Ramos (cell line): ENCODE measurements around the gene BST1.
"Not testable (repeated sequence)": the region's sequence is repeated elsewhere in the genome, so short reads cannot be mapped to it uniquely, and the experiment has no call there.

Experiments
- in situ Hi-C: fragments of 300-500 bp; cut with MboI; formaldehyde crosslinking; loops from one replicate; pipeline ENCODE4 v1.14.3; 2022; ENCODE audit warnings: low sequenced_read_pairs; ENCODE audit not compliant: unreplicated experiment

BST1 gene

DNA sequence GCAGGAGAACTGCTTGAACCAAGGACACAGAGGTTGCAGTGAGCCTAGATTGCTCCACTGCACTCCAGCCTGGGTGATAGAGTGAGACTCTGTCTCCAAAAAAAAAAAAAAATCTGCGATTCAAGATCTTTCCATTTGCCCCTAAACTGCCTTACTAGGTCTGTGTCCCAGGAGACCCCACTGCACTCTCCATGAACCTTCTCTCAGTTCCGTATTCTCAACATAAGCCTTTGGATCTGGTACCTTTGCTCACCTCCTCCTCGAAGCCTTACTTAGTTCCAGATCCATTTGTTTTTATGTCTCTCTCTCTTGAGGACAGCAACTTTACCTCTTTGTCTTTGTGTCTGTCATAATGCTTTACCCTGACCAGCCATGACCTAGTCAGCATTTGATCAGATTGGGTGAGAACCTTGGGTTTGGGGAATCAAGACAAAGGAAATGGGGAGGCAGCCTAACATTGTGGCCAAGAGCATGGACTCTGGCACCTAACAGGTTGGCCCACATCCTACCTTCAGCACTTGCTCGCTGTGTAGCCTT lies 33.7 kb downstream of the BST1 start:
- in situ Hi-C loops, result loop anchor here (10.0 kb wide), 1 partner anchor 218 kb away; no protein-coding TSS in a partner anchor

DNA sequence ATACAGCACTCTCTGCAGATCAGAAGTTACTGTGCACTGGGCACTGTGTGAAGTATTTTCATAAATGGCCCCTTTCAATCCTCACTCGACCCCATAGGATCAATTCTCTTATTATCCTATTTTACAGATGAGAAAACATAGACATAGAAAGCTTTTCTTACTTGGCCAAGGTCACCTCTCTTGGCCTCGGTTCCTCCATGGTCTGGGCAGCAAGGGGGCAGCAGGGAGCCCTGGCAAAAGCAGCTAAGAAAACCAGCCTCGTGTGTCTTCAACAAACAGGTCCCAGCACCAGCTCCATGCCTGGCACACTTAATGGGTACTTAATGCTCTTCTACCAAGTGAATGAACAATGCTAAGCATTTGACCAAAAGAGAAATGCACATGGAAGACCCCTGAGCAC lies 34.4 kb downstream of the BST1 start:
- in situ Hi-C loops, result loop anchor here (10.0 kb wide), 1 partner anchor 218 kb away; no protein-coding TSS in a partner anchor

DNA sequence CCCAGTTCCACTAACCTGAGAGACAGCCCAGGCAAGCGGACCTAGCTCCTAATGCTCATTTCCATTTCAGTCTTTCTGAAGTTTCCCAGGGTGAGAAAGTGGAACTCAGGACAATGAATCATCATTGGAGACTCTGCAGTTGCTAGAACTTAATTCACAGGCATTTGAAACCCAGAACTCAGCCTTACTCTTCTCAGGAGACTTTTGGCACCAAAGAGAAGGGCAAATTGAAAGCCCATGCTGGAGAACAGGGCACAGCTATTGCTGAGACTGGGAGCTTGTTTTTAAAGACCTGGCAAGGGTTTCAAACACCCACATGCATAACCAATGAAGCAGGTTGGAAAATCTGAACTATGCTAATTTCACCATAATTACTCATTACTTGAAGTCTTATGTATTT lies 36.0 kb downstream of the BST1 start:
- in situ Hi-C loops, result loop anchor here (10.0 kb wide), 1 partner anchor 216 kb away; no protein-coding TSS in a partner anchor

DNA sequence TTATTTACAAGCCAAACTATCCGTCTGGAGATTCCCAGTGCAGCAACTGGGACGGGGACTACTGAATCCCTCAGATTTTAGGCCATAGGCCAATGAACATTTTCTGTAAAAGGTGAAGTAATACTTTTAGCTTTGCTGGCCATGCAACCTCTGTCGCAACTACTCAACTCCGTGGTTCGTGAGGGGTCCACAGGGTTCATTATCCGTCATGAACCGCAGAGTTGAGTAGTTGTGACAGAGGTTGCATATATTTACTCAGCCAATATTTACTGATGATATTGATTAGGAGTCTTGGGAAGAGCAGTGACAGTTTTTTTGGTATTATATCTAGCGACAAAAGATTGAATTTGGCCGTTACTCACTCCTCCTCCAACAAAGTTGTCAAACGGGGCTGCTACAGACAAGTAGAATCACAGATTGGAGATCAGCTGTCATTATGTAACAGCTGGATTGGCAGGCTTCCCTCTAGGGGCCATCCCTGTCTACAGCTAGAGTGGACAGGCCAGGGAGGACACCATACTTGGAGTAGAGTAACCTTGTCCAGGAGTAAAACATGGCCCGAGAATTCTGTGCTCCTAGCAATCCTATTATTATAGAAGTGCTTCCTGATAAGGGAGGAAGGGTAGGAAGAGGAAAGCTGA lies 38.0 kb downstream of the BST1 start:
- in situ Hi-C loops, result no loop called here

DNA sequence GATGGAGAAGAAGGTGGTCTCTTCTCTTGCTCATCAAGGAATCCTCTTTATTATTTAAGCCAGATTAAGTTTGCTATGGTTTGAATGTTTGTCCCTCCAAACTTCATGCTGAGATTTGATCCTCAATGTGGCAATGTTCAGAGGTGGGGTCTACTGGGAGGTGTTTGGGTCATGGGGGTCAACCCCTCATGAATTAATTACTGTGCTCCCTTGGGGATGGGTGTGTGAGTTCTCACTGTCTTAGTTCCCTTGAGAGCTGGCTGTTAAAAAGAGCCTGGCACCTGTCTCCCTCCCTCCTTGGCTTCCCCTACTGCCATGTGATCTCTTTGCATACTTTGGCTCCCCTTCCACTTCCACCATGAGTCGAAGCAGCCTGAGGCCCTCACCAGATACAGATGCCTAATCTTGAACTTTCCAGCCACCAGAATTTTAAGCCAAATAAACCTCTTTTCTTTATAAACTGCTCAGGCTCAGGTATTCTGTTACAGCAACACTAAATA lies 39.3 kb downstream of the BST1 start:
- in situ Hi-C loops, result no loop called here

DNA sequence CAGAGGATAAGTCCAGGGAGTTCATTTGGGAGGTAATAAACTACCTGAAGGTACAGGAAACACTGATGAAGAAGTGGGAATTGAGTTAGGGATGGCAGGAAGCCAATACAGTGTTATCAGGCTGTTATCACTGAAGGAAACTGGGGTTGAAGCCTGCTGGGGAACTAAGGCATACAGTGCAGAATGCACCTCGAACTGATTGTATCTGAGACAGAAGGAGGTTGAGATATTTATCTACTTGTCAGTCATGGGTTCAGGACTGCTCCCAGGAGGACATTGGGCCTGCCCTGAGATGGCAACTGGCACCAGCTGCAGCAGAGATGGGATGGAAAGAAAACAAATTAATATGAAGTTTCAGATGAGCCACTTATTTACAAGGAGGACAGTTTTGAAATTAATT lies 39.8 kb downstream of the BST1 start:
- in situ Hi-C loops, result no loop called here

DNA sequence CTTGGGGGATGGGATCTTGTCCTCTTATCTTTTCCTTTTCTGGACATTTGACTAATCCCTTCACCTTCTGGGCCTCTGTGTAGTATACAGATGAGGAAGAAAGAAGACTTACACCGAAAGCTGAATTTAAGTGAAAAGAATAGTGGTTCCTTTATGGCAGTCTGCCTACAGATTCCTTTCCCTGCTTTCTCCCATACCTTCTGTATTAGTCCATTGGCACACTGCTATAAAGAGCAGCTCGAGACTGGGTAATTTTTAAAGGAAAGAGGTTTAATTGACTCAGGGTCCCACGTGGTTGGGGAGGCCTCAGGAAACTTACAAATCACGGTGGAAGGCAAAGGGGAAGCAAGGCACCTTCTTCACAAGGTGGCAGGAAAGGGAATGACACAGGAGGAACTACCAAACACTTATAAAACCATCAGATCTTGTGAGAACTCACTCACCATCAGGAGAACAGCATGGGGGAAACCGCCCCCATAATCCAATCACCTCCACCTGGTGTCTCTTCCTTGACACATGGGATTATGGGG lies 41.2 kb downstream of the BST1 start:
- in situ Hi-C loops, result no loop called here

DNA sequence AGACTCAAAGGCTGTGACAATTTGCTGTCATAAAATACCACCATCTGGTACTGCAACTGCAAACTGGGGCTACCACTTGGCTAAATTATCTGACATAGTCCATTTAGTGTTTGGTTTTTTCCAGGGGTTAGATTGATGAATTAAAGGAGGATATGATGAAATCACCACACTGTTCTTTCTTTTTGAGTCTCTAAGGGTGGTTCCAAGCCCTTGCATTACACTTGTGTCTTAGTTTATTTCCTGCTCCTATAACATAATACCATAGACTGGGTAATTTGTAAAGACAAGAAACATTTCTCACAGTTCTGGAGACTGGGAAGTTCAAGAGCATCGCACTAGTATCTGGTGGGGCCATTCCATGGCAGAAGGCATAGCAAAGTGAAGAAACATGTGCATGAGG lies 43.2 kb downstream of the BST1 start:
- in situ Hi-C loops, result no loop called here

DNA sequence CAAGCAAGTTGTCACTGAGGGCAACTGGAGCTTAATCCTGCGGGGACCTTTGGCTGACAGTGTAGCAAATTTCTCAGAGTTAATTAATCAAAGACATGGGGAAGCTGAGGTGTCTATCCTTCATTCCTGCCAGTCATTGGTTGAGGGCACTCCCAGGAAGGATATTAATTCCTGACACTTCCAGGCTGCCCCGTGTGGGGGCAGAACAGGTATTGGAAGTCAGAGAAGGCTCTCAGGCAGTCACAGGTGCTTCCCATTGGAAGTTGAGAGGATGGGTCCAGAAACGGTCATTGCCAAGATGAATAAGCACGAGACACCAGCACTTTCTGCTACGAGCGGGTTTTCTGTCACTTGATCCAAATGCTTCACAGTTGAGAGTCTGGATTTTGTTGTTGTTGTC lies 46.1 kb downstream of the BST1 start:
- in situ Hi-C loops, result no loop called here

DNA sequence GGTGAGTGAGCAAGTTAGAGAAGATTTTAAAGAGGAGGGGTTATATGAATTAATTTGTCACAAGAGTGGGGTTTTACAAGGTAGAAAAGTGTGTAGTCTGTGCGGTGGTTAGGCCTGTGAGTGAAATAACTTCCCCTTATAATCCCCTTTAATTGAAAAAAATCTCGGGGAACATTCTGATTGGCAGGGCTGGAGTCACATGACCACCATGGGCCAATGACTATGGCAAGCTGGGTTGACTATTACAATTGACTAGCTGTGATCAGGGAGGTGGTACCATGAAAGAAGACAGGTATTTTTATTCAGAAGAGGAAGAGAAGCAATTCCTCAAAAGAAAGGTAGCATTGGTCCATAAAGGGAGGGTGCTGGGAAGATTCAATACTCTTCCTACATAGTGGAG lies 48.3 kb downstream of the BST1 start:
- in situ Hi-C loops, result no loop called here

DNA sequence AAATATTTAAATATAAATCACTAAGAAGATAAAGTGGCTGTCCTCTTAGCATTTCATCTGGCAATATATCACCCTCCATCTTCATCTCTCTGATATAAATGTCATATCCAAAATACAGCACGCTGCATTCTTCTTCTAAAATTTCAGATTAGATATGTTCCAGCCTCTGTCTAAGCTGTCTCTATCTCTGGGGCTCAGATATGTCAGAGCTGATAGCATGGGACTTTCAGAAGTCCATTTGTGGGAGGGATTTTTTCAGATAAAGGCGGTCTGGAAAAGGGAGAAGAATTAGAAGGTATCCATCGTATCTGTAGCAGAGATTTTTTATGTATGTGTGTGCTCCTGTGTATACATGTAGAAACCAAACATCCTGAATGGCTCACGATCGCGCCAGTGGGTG lies 50.2 kb downstream of the BST1 start:
- in situ Hi-C loops, result no loop called here

DNA sequence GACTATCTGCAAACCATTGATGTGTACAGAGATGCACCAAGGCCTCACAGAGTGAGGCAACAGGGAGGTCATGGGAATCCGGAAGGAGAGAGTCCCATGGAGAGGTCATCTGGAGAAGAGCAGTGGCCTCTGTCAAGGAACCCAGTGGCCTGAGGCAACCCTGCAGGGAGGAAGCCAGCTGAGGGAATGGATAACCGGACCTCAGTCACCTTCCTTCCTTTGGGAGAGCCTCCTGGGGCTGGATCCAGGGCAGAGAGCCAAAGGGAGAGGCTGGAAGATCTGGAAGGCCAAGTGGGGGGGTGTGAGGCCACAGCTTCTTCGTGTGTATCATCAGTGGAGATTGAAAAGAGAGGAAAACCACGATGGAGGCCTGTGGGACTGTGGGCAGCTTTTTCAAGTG lies 50.9 kb downstream of the BST1 start:
- in situ Hi-C loops, result no loop called here

DNA sequence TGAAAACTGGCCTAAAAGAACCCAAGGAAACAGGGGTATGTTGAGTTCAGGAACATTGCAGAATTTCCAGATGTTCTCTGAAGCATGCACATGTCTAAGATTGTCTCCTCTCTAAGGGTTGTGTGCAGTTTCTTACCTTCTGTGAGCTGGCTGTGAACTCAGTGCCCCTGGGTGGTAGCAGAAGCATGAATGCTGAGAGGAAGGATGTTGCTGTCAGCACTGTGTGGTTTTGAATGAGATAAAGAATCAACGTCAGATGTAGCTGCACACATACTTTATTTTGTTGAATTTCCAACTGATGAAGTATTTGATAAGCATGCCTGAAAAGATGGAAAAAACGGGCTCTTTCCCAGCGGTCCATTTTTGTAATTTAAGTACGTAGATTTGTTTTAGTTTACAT lies 51.5 kb downstream of the BST1 start:
- in situ Hi-C loops, result no loop called here

DNA sequence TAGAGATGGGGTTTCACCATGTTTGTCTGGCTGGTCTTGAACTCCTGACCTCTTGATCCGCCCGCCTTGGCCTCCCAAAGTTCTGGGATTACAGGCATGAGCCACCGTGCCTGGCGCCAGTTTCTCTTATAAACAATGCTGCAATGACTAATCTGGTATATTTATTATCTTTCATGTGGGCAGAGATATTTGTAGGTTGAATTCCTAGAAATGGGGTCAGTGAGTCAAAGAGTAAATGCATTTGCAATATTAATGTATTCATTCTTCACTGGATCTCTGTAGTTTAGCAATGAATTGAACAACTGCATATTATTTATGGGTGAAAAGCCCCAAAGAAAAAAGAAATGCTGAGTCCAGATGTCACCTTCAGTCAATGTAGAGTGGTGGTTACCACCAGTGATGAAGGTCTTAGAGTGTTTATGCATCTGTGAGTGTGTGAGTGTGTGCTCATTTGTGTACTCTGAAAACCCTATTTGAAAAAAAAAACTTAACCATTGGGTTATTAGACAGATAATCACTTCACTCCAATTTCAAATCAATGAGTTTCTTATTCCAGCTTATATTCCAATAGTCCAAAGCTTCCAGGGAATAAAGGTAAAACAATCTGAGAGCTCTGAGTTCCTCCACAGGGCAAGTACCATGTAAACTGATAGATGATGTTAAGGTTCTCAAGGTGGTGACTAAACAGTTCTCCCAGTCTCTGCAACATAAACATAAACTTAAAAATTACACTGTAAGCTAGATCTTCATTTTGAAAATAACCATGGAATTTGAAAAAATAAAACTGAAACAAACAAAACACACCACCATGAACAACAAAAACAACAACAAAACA lies 52.7 kb downstream of the BST1 start:
- in situ Hi-C loops, result no loop called here

DNA sequence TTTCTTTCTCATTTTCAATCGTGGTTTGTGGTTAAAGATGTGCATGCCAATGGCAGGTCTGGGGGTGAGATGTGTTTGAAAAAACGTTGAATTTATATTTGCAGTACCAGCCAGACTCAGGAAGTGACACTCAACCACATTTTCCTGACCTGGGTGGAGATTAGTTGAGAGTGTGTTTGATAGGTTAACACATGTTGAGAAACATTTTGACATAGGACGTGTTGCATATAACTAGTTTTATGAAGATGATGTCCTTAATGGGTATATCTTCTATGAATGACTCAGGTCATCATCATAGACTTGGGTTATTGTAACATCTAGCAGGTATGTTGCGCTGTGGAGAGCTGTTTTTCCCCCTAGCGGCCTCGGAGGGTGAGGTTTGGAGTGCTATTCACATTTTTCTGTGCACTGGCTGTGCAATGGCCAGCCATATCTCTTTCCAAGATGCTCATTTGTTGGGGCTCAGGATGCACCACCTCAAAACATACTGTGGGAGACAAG lies 53.5 kb downstream of the BST1 start:
- in situ Hi-C loops, result no loop called here

DNA sequence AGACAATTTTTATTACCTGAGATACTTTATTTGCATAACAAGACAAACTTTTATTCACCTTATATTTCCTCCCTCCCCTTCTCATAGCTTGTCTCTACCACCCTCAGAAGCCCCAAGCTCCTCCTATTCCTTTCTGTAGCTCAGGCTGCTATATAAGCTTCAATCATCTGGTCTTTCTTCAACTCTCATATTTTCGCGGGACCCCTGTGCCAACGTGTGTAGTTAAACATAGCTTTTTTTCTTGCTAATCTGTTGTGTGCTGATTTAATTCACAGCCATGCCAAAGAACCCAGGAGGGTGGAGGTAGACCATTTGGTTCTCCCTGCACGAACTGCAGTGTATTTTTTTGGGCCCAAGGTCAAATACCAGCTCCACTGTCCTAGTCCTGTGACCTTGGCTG lies 54.2 kb downstream of the BST1 start:
- in situ Hi-C loops, result no loop called here

DNA sequence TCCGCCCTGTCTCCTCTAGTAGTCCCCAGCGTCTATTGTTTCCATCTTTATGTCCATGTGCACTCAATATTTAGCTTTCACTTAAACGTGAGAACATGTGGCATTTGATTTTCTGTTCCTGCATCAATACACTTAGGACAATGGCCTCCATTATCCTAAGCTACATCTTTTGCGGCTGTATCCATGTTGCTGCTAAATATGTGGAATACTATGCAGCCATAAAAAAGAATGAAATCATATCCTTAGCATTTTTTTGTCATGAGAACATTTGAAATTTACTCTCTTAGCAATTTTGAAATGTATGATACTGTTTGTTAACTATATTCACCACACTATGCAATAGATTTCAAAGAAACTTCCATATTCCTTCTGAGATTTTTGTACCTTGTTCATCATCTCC lies 55.4 kb downstream of the BST1 start:
- in situ Hi-C loops, result no loop called here

DNA sequence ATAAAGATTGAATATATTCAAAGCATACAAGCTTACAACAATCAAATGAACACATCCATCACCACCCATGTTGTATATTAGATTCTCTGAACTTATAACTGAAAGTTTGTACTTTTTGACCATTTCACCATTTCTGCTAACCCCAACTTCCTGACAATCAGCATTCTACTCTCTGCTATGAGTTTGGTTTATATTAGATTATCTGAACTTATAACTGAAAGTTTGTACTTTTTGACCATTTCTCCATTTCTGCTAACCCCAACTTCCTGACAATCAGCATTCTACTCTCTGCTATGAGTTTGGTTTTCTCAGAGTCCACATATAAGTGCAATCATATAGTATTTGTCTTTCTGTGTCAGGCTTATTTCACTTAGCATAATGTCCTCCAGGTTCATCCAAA lies 59.6 kb downstream of the BST1 start:
- in situ Hi-C loops, result not testable (repeated sequence)

DNA sequence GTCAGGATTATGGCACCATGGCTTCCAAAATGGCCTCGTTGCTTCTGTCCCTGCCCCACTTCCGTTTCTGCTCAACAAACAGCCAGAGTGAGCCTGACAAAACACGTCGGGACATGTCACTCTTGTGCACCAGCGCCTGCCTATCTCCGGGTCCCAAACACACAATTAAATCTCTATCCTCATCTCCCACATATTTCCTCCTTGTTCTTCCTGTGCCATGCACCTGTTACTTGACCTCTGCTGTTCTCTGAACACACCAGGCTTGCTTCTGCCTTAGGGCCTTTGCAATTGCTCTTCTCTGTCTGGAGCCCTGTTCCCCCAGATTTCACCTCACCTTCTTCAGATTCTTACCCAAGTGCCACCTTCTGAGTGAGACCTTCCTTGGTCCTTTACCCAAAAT lies 62.5 kb downstream of the BST1 start:
- in situ Hi-C loops, result no loop called here

DNA sequence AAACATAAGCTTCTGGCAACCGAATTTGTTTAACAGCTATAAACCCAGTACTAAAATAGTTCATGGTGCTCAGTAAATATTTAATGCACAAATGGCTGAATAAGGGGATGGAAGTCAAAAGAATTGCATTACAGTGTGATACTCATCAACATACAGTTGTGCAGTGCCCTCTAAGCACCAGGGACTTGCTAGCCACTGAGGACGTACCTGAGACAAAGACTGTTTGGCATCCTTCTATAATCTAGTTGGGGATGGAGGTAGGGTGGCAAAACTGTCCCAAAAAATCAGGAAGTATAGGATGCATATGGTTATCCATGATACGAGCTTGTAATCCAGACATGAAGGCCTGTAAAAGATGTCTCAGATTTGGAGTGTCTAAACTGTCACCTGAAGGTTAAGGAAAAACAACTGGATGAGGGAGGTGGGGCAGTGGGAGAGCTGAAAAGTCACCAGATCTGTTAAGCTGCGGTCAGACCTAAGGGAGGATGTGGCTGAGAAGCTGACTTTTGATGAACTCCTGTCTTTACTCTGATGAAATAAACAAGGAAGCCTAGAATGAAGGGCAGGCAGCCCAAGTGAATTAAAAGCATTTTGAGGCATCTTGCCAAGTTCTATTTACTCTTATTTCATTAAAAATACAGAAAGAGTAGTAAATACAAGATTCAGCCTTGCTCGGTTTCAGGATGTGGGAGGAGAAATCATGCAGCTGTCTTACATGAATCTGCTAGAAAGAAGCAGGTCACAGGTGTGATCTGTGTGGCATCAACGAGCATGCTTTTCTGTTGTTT lies 63.2 kb downstream of the BST1 start:
- in situ Hi-C loops, result no loop called here
